NCI-H146 (cell line): ENCODE data around the gene MCM7.
"Not testable (repeated sequence)": the region's sequence is repeated elsewhere in the genome, so short reads cannot be mapped to it uniquely, and the experiment has no call there.

Source experiments
- DNase-seq: peaks from one replicate; lab custom pipeline; 2025; lab: John Stamatoyannopoulos, UW

Gene MCM7

DNA sequence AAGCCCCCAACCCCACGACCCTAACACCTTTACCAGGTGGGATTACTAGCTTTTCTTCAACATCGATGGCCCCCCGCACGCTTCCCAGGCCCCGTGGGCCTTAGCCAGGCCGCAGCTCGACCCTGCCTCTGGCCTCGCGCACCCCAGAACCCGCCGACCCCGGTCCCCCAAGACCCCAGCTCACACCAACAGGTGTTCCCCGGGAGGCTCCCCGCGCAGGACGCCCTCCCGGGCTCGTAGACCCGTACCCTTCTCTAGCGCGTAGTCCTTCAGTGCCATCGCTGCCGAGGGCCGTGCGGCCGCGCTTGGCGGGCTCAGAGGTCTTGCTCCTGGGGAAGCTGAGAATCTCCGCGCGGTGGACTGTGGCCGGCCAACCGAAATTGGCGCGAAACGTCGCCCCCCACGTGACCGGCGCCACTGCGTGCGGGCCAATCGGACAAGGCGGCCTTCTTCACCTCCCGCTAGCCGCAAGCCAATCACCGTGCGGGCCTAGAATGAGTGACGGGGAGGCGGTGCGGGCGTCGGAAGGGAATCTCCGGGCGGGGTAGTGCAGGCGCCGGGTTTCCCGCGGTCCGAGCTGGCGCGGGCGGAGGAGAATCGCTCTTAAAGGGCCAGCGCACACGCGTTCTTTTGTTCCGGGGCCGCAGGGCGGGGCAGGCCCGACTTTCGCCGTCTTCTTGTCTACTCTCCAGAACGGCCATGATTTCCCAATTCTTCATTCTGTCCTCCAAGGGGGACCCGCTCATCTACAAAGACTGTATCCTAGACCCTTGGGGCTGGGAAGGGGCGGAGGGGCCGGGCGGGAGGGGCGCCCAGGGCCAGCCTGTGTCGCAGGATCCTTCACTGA lies at the start of gene MCM7, which contains the start of gene AP4M1:
Gene MCM7, minus strand, starts transcription at position 382 of the 847 bp plus-strand sequence. Its CDS starts 103 bp downstream, at position 279.
Gene AP4M1, plus strand, starts transcription at position 628 of the 847 bp plus-strand sequence. Its CDS starts 72 bp downstream, at position 700.
- DNase-seq = peak; percentile 99

DNA sequence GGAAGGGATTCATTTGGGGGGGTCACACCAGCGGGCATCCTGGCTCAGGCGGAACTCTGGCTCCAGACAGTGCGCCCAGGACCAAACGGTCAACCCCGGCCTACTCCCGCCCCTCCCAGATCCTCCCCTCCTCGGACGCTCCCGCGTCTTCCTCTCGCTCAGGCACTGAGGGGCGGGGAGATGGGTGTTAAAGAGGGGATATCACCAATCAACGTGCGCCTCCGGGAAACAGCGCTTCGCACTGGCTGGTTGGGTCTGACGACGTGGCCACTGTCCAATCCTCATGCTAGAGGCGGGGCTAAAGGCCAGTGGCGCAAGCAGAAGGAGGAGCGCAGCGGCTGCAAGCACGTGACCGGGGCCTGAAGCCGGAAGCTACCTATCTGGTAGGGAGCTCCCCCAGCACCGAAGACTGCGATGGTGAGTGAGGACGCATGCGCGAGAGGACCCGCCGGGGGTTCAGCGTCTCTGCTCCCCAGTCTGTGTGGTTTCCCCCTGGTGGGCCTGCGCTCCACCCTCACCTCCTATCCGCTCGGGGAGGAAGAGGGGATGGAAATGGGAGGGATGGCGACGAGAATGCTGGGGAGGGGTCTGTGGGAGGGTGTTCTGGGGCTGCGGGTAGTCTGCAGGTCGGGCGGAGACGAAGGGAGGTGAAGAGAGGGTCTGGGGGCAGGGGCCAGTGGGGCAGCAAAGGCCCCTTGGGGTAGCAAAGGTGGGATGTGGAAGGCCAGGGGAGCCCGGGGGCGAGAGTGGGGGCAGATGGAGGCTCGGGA lies 47.5 kb upstream of the MCM7 start, which contains the start of gene LAMTOR4:
Gene LAMTOR4, plus strand, starts transcription at position 360 of the 770 bp plus-strand sequence. Its CDS starts 55 bp downstream, at position 415.
- peak; percentile 99 for DNase-seq

- no peak for DNase-seq
Observed at GRCh38 chr7:100148225-100148558, 47.0 kb upstream of the MCM7 start.

GRCh38 chr7:100147278-100147677 lies 46.1 kb upstream of the MCM7 start:
- DNase-seq = no peak

- DNase-seq = not testable (repeated sequence)
Observed at GRCh38 chr7:100146350-100146749, 45.2 kb upstream of the MCM7 start.

DNA sequence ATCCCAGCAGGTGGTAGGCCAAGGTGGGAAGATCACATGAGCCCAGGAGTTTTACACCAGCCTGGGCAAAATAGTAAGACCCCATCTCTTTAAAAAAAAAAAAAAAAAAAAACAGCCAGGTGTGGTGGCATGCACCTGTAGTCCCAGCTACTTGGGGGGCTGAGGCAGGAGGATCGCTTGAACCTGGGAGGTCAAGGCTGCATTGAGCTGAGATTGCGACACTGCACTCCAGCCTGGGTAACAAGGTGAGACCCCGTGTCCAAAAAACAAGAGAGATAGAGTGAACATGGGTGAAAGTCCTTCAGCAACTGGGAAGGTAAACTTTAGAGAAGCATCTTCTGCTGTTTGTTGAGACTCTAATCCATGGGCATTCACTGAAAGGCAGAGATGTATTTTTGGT lies 41.3 kb upstream of the MCM7 start:
- DNase-seq = no peak

- no peak for DNase-seq
Observed at GRCh38 chr7:100141555-100141949, 40.4 kb upstream of the MCM7 start.

- DNase-seq = peak; percentile 43
Observed at GRCh38 chr7:100137851-100138760, 36.9 kb upstream of the MCM7 start.

GRCh38 chr7:100132697-100133151 lies 31.5 kb upstream of the MCM7 start:
- peak; percentile 68 for DNase-seq

- no peak for DNase-seq
Observed at GRCh38 chr7:100132126-100132525, 30.9 kb upstream of the MCM7 start.

- peak; percentile 75 for DNase-seq
Observed at GRCh38 chr7:100130608-100131453, 29.6 kb upstream of the MCM7 start.

DNA sequence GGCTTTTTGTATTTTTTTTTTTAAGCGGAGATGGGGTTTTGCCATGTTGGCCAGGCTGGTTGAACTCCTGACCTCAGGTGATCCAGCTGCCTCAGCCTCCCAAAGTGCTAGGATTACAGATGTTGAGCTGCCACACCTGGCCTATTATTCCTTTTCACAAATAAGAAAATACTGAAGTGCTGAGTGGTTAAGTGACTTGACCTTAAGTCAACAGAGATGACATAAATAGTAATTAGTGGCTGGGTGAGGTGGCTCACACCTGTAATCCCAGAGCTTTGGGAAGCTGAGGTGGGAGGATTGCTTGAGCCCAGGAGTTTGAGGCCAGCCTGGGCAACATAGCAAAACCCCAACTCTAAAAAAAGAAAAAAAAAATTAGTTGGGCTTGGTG lies 29.0 kb upstream of the MCM7 start:
- DNase-seq = peak; percentile 77

DNA sequence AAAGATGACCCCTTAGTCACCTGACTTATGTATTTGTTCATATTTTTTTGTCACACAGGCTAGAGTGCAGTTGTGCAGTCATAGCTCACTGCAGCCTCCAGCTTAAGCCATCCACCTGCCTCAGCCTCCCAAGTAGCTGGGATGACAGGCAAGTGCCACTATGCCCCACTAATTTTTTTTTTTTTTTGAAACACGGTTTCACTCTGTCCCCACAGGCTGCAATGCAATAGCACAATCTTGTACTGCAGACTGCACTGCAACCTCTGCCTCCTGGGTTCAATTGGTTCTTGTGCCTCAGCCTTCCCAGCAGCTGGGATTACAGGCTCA lies 27.4 kb upstream of the MCM7 start:
- DNase-seq = no peak

- DNase-seq = peak; percentile 31
Observed at GRCh38 chr7:100127866-100128636, 26.9 kb upstream of the MCM7 start.

DNA sequence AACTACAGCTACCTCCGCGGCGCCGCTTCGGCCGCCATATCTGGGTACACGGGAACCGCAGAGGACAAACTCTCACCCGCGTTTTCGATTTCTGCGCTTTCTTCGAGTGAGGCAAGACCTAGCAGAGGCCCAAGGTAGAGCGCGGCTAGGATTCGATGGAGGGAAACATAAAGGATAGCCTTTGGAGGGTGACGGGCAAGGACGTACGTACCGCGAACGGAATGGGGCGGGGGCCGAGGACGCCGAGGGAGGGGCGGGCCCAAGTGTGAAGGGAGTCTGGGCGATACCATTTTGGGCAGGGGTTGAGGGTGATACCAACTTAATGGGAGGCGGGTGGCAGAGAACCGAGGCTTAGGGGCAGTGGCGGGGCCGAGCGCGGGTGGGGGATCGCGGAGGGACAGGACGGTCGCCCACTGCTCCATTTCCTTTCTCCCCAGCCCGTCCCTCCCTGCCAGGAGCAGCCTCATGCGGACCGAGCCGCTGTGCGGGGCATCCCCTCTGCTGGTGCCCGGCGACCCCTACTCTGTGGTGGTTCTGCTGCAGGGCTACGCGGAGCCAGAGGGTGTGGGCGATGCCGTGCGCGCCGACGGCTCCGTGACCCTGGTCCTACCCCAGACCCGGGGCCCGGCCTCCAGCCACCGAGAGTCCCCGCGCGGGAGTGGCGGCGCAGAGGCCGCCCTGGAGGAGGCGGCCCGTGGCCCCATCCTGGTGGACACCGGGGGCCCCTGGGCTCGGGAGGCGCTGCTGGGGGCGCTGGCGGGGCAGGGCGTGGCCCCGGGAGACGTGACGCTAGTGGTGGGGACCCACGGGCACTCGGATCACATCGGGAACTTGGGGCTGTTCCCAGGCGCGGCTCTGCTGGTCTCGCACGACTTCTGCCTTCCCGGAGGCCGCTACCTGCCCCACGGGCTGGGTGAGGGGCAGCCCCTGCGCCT lies 26.0 kb upstream of the MCM7 start, which contains the start of gene MBLAC1:
Gene MBLAC1, plus strand, starts transcription at position 37 of the 935 bp plus-strand sequence. Its CDS starts 429 bp downstream, at position 466.
- peak; percentile 91 for DNase-seq

DNA sequence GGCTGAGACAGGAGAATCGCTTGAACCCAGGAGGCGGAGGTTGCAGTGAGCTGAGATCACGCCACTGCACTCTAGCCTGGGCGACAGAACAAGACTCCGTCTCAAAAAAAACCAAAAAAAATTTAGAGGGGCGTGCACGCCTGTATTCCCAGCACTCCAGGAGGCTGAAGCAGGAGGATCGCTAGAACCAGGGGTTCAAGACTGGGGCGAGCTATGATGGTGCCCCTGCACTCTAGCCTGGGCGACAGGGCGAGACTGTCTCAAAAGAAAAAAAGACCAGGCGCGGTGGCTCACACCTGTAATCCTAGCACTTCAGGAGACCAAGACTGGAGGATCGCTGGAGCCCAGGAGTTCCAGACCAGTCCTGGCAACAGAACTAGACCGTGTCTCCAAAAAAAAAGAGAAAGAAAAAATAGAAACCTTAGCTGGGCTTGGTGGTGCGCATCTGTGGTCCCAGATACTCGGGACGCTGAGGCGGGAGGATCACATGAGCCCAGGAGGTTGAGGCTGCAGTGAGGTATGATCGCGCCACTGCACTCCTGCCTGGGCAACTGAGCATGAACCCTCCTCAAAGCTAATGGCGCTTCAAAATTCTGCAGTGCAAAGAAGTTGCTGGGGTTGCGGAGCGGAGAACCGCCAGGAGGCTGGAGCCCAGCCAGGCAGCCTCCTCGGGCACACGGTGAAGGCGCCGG lies 25.2 kb upstream of the MCM7 start:
- peak; percentile 39 for DNase-seq

- DNase-seq = no peak
Observed at GRCh38 chr7:100124301-100125230, 23.4 kb upstream of the MCM7 start.
